Endothelial cell (in vitro differentiated cells): ENCODE results near the gene BNC2. TPM values are rescaled to one million over a fixed set of nuclear protein-coding genes. Genes with fewer than 3 reads are reported as not detected.

Experiments used
- DNase-seq: peaks from one replicate; pipeline ENCODE4 v3.0.0; 2021; ENCODE audit warnings: low spot score
- H3K27ac Mint-ChIP-seq: one replicate; pipeline ENCODE4 v1.8.0; 2021; ENCODE audit warnings: mixed read lengths, inconsistent platforms; ENCODE audit not compliant: unreplicated experiment
- H3K27me3 Mint-ChIP-seq: one replicate; pipeline ENCODE4 v1.8.0; 2021; ENCODE audit warnings: mild to moderate bottlenecking, moderate library complexity, mixed read lengths, inconsistent platforms; ENCODE audit not compliant: unreplicated experiment
- H3K36me3 Mint-ChIP-seq: one replicate; pipeline ENCODE4 v1.8.0; 2021; ENCODE audit warnings: mild to moderate bottlenecking, low read depth, mixed read lengths, inconsistent platforms; ENCODE audit not compliant: unreplicated experiment
- H3K4me1 Mint-ChIP-seq: one replicate; pipeline ENCODE4 v1.8.0; 2021; ENCODE audit warnings: mild to moderate bottlenecking, mixed read lengths, inconsistent platforms; ENCODE audit not compliant: unreplicated experiment
- H3K4me3 Mint-ChIP-seq: one replicate; pipeline ENCODE4 v1.8.0; 2021; ENCODE audit warnings: mild to moderate bottlenecking, mixed read lengths, inconsistent platforms; ENCODE audit not compliant: unreplicated experiment
- H3K9me3 Mint-ChIP-seq: one replicate; pipeline ENCODE4 v1.8.0; 2021; ENCODE audit warnings: mixed read lengths, inconsistent platforms; ENCODE audit not compliant: unreplicated experiment
- total RNA-seq: library from RNA; stranded (reverse); fragmentation: NEBNext Ultra II Directional; extraction: Animal tissue kit (Norgen Biotek cat#: 25700); gene quantifications from one replicate; pipeline ENCODE4 v1.2.1, GENCODE V29; 2021; ENCODE audit not compliant: unreplicated experiment
- TF ChIP-seq, protein P1 (sequence below): fragments of 200-600 bp; sonication (generic); IDR thresholded peaks from one replicate; pipeline ENCODE4 v1.5.0; 2021; ENCODE audit warnings: antibody characterized with exemption; ENCODE audit not compliant: unreplicated experiment

BNC2 gene
- total RNA-seq, 1 donor from 2014 or later: 20.1 TPM

DNA sequence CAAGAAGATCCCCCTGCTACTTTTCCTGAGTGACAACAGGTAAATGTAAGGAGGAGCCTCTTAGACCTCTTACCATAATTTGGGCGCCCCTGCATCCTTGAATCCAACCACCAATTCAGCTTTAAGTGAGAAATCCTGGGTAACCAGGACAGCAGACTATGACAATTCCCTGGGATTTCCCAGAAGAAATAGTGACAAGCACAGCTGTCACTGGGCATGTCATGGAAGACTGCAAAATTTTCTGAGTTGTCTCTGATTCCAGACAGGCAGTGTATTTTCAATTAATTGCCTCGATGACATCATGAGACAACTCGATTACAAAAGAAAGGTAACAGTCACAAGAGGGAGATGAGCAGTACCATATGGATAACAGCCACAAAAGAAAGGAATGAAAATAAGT is 256.9 kb downstream of the BNC2 start:
- H3K27me3 Mint-ChIP-seq: no peaks in the 10 kb centered on the region
- H3K4me1 Mint-ChIP-seq: no peaks in the 10 kb centered on the region
- DNase-seq: no peak
- no peak overlapping the region for H3K27ac Mint-ChIP-seq
- no peaks in the 10 kb centered on the region for H3K9me3 Mint-ChIP-seq
- H3K4me3 Mint-ChIP-seq: no peak overlapping the region
- H3K36me3 Mint-ChIP-seq: no peaks in the 10 kb centered on the region
- TF ChIP-seq, protein P1, sequence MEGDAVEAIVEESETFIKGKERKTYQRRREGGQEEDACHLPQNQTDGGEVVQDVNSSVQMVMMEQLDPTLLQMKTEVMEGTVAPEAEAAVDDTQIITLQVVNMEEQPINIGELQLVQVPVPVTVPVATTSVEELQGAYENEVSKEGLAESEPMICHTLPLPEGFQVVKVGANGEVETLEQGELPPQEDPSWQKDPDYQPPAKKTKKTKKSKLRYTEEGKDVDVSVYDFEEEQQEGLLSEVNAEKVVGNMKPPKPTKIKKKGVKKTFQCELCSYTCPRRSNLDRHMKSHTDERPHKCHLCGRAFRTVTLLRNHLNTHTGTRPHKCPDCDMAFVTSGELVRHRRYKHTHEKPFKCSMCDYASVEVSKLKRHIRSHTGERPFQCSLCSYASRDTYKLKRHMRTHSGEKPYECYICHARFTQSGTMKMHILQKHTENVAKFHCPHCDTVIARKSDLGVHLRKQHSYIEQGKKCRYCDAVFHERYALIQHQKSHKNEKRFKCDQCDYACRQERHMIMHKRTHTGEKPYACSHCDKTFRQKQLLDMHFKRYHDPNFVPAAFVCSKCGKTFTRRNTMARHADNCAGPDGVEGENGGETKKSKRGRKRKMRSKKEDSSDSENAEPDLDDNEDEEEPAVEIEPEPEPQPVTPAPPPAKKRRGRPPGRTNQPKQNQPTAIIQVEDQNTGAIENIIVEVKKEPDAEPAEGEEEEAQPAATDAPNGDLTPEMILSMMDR: no peak

DNA sequence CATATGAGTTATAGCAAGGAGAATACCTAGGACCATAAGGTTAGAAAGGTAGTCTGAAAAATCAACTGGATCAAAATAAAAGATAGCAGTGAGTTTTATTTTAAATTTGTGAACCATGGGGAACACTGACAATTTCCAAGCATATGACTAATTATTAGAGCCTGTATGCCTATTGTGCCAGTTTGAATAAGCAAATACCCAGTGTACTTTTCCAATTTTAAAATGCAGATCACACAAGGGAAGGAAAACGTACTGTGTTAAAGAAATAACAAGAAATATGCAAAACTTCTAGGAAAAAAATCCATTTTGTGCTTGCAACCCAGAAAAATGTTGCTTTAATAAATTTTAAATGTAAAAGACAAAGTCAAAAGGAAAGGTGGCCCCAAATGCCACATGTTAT is 257.4 kb downstream of the BNC2 start:
- Mint-ChIP-seq H3K4me3 (no peak overlapping the region), H3K36me3 (no peaks in the 10 kb centered on the region), H3K4me1 (no peaks in the 10 kb centered on the region), H3K9me3 (no peaks in the 10 kb centered on the region), H3K27me3 (no peaks in the 10 kb centered on the region), H3K27ac (no peak overlapping the region)
- no peak for DNase-seq
- TF ChIP-seq, protein P1: no peak

DNA sequence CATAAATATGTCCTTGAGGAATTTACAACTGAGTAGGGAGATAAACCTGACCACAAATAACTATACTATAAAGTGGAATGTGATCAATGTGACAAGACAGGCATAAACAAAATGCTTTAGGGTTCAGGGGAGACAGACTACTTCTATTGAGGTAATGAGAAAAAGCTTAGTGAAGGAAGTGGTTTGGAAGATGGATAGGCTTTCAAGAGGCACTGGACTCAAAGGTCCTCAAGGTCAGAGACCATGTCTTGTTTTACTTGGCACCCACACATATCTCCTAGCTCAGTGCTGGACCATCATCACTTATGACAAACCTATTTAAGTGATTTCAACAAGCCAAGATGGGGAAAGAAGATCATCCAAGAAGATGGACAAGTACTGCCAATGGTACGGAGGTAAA is 257.8 kb downstream of the BNC2 start:
- no peak for DNase-seq

GRCh38 chr9:16611983-16612382 is 258.5 kb downstream of the BNC2 start:
- H3K36me3 Mint-ChIP-seq: no peaks in the 10 kb centered on the region
- no peaks in the 10 kb centered on the region for H3K4me1 Mint-ChIP-seq
- no peak for DNase-seq
- H3K9me3 Mint-ChIP-seq: no peaks in the 10 kb centered on the region
- TF ChIP-seq, protein P1: no peak
- H3K27ac Mint-ChIP-seq: no peak overlapping the region
- no peaks in the 10 kb centered on the region for H3K27me3 Mint-ChIP-seq
- no peak overlapping the region for H3K4me3 Mint-ChIP-seq

More for the DNA sequence above, 257.8 kb downstream of the BNC2 start:
- Mint-ChIP-seq H3K4me1 (no peaks in the 10 kb centered on the region), H3K9me3 (no peaks in the 10 kb centered on the region), H3K4me3 (no peak overlapping the region), H3K27ac (no peak overlapping the region), H3K27me3 (no peaks in the 10 kb centered on the region), H3K36me3 (no peaks in the 10 kb centered on the region)
- TF ChIP-seq, protein P1: no peak

DNA sequence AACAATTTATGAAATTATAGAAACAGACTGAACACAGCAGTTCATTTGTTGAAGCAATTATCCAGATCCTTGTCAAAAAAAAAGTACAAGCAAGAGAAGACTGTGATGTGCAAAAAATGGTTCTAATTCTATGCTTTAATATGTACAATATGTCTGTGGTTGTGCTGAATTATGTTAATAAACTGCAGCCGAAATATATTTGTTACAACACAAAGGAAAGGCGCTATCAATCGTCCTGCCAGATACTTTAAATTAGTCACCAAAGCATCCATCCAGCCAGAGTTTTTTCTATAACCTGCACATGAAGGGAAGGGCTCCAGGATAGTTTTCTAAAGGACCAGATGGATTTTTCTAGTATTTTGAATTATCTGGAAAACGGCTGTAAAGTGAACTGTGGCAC is 259.5 kb downstream of the BNC2 start:
- Mint-ChIP-seq H3K27me3 (no peaks in the 10 kb centered on the region), H3K27ac (no peak overlapping the region), H3K4me1 (no peaks in the 10 kb centered on the region), H3K9me3 (no peaks in the 10 kb centered on the region), H3K4me3 (no peak overlapping the region), H3K36me3 (no peaks in the 10 kb centered on the region)
- TF ChIP-seq, protein P1: no peak
- no peak for DNase-seq
